ENCODE measurements around the gene KIF2C. TPM values are rescaled to one million over a fixed set of nuclear protein-coding genes. Genes with fewer than 3 reads are reported as not detected.

KIF2C gene
- polyA plus RNA-seq, 1 of the 3 experiments (the other 2 are of a cell fraction): 20.7 TPM

DNA sequence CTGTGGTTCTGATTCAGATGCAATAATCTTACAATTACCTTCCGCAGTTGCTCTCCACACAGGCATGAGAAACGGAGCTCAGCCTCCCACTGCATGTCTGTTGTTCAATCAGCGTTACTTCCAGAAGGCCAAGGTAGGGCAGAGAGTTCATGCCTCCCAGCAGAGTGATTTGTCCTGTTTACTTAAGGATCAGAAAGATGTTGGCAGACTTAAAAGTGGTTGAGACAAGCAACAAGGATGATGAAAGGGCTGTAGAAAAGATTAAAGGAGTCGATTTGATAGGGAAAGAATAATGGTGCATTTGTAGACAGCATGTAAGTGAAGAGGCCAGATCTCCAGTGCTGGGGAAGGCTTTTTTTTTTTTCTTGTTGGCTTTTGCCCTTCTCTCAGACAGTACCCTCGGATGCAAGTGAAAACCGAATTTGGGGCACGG lies 38.5 kb upstream of the KIF2C start:
- H3K9ac ChIP-seq: no peak overlapping the region
- no peak overlapping the region for H2AFZ ChIP-seq (ENCODE audit: low read depth)
- no peaks in the 10 kb centered on the region for H3K9me3 ChIP-seq
- H4K20me1 ChIP-seq (ENCODE audit: insufficient read depth): no peaks in the 10 kb centered on the region
- POLR2A ChIA-PET: no interaction called here
- no peak overlapping the region for H3K4me3 ChIP-seq (ENCODE audit: low read depth in 2 of 2, low read length in 1 of 2)
- H3K27me3 ChIP-seq (ENCODE audit: insufficient read depth): no peaks in the 10 kb centered on the region
- DNase-seq: no peak
- no peaks in the 10 kb centered on the region for H3K36me3 ChIP-seq (replicated peaks in 1 of 2; ENCODE audit: control insufficient read depth in 1 of 2, insufficient read depth in 2 of 2, low read length in 1 of 2)
- H3K4me2 ChIP-seq: no peak overlapping the region
- H3K9me2 ChIP-seq: no peaks in the 10 kb centered on the region
- no peaks in the 10 kb centered on the region for H3K4me1 ChIP-seq (ENCODE audit: control insufficient read depth in 1 of 2, insufficient read depth in 2 of 2, low read depth in 1 of 2, low read length in 1 of 2)
- no peak for TF ChIP-seq NFIC (IDR thresholded peaks at IDR 0.05; ENCODE audit: borderline replicate concordance)
- TF ChIP-seq, protein P1, sequence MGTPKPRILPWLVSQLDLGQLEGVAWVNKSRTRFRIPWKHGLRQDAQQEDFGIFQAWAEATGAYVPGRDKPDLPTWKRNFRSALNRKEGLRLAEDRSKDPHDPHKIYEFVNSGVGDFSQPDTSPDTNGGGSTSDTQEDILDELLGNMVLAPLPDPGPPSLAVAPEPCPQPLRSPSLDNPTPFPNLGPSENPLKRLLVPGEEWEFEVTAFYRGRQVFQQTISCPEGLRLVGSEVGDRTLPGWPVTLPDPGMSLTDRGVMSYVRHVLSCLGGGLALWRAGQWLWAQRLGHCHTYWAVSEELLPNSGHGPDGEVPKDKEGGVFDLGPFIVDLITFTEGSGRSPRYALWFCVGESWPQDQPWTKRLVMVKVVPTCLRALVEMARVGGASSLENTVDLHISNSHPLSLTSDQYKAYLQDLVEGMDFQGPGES (IDR thresholded peaks at IDR 0.05; ENCODE audit: low read depth, low read length): no peak
- TF ChIP-seq TAF1 (IDR thresholded peaks at IDR 0.05; ENCODE audit: borderline replicate concordance, low read depth, low read length): no peak
- no peak for TF ChIP-seq NRF1 (IDR thresholded peaks at IDR 0.05; ENCODE audit: low read depth, low read length)
- TF ChIP-seq, protein P2, sequence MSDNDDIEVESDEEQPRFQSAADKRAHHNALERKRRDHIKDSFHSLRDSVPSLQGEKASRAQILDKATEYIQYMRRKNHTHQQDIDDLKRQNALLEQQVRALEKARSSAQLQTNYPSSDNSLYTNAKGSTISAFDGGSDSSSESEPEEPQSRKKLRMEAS (IDR thresholded peaks at IDR 0.05; ENCODE audit: low read depth): no peak
- no peak for TF ChIP-seq RFX5 (IDR thresholded peaks at IDR 0.05; ENCODE audit: low read length)
- no peak for TF ChIP-seq EZH2phosphoT487 (IDR thresholded peaks at IDR 0.05; ENCODE audit: borderline replicate concordance, low read depth)
- no peak for TF ChIP-seq GABPA (IDR thresholded peaks at IDR 0.05; ENCODE audit: low read depth)
- TF ChIP-seq TEAD4 (IDR thresholded peaks at IDR 0.05; ENCODE audit: borderline replicate concordance, insufficient read depth): no peak
- H3K27ac ChIP-seq (ENCODE audit: low read depth in 2 of 2, low read length in 1 of 2): no peak overlapping the region
- WGBS (ENCODE audit: low lambda C conversion rate): 76% methylated on average over 7 of the region's 7 CpGs
- no peaks in the 10 kb centered on the region for H3K79me2 ChIP-seq (ENCODE audit: insufficient read depth)
- CTCF ChIA-PET: no interaction called here
- H3F3A ChIP-seq (replicated peaks; ENCODE audit: insufficient read depth): no peaks in the 10 kb centered on the region

- H3K79me2 ChIP-seq (ENCODE audit: insufficient read depth): no peaks in the 10 kb centered on the region
- no peaks in the 10 kb centered on the region for H3K36me3 ChIP-seq (replicated peaks in 1 of 2; ENCODE audit: control insufficient read depth in 1 of 2, insufficient read depth in 2 of 2, low read length in 1 of 2)
- H3K9me3 ChIP-seq: no peaks in the 10 kb centered on the region
- no peak overlapping the region for H3K9ac ChIP-seq
- DNase-seq: no peak
- 0 out of 4 replicates have a peak, but pooled peaks cover 0 to 5% of the 10 kb centered on the region in 2 experiments for H3K4me1 ChIP-seq (ENCODE audit: control insufficient read depth in 1 of 2, insufficient read depth in 2 of 2, low read depth in 1 of 2, low read length in 1 of 2)
- no peaks in the 10 kb centered on the region for H3K9me2 ChIP-seq
- ChIA-PET POLR2A (no interaction called here), CTCF (interaction anchor here (1.2 to 1.7 kb wide), 4 partner anchors 10 to 31 kb away, joined by 3 to 8 read pairs (median 3); partner anchors contain the start of genes ARMH1 and TMEM53)
- no peak overlapping the region for H3K27ac ChIP-seq (ENCODE audit: low read depth in 2 of 2, low read length in 1 of 2)
- no peak overlapping the region for H2AFZ ChIP-seq (ENCODE audit: low read depth)
- WGBS (ENCODE audit: low lambda C conversion rate): 91% methylated on average over 6 of the region's 6 CpGs
- no peak overlapping the region for H3K4me3 ChIP-seq (ENCODE audit: low read depth in 2 of 2, low read length in 1 of 2)
- no peaks in the 10 kb centered on the region for H4K20me1 ChIP-seq (ENCODE audit: insufficient read depth)
- peaks cover 9% of the 10 kb centered on the region for H3F3A ChIP-seq (replicated peaks; ENCODE audit: insufficient read depth)
- H3K27me3 ChIP-seq (ENCODE audit: insufficient read depth): no peaks in the 10 kb centered on the region
- no peak overlapping the region for H3K4me2 ChIP-seq
- no peak for TF ChIP-seq RAD21 (IDR thresholded peaks at IDR 0.05; ENCODE audit: low read length)
- no peak for TF ChIP-seq MXI1 (IDR thresholded peaks at IDR 0.05; ENCODE audit: low read depth, low read length)
- TF ChIP-seq FOSL2 (IDR thresholded peaks at IDR 0.05; ENCODE audit: borderline replicate concordance, low read depth): no peak
- TF ChIP-seq FOXM1 (IDR thresholded peaks at IDR 0.05; ENCODE audit: low read depth): no peak
- no peak for TF ChIP-seq CHD2 (IDR thresholded peaks at IDR 0.05; ENCODE audit: low read length, partially characterized antibody)
- no peak for TF ChIP-seq YY1 (IDR thresholded peaks at IDR 0.05; ENCODE audit: low read depth)
- TF ChIP-seq POLR2AphosphoS5 (IDR thresholded peaks at IDR 0.05; ENCODE audit: low read depth, low read length): no peak
- no peak for TF ChIP-seq NRF1 (IDR thresholded peaks at IDR 0.05; ENCODE audit: low read depth, low read length)
- no peak for TF ChIP-seq CTCF (IDR thresholded peaks at IDR 0.05)
- TF ChIP-seq GATA2 (CRISPR knock-in tag; IDR thresholded peaks at IDR 0.05): no peak
- TF ChIP-seq EZH2phosphoT487 (IDR thresholded peaks at IDR 0.05; ENCODE audit: borderline replicate concordance, low read depth): no peak
- TF ChIP-seq JUND (IDR thresholded peaks at IDR 0.05): no peak
- no peak for TF ChIP-seq GABPA (IDR thresholded peaks at IDR 0.05; ENCODE audit: low read depth)
- TF ChIP-seq, protein P3, sequence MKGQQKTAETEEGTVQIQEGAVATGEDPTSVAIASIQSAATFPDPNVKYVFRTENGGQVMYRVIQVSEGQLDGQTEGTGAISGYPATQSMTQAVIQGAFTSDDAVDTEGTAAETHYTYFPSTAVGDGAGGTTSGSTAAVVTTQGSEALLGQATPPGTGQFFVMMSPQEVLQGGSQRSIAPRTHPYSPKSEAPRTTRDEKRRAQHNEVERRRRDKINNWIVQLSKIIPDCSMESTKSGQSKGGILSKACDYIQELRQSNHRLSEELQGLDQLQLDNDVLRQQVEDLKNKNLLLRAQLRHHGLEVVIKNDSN (IDR thresholded peaks at IDR 0.05; ENCODE audit: borderline replicate concordance, low read depth): no peak
- TF ChIP-seq RCOR1 (IDR thresholded peaks at IDR 0.05; ENCODE audit: low read length): no peak
- no peak for TF ChIP-seq TAF1 (IDR thresholded peaks at IDR 0.05; ENCODE audit: borderline replicate concordance, low read depth, low read length)
- TF ChIP-seq MEF2A (IDR thresholded peaks at IDR 0.05; ENCODE audit: borderline replicate concordance, low read depth): no peak
- TF ChIP-seq FOXJ3 (CRISPR knock-in tag; IDR thresholded peaks at IDR 0.05): no peak
- no peak for TF ChIP-seq EP300 (IDR thresholded peaks at IDR 0.05; ENCODE audit: borderline replicate concordance in 1 of 2, low read depth in 1 of 2, low read length in 1 of 2)
- TF ChIP-seq, protein P4, sequence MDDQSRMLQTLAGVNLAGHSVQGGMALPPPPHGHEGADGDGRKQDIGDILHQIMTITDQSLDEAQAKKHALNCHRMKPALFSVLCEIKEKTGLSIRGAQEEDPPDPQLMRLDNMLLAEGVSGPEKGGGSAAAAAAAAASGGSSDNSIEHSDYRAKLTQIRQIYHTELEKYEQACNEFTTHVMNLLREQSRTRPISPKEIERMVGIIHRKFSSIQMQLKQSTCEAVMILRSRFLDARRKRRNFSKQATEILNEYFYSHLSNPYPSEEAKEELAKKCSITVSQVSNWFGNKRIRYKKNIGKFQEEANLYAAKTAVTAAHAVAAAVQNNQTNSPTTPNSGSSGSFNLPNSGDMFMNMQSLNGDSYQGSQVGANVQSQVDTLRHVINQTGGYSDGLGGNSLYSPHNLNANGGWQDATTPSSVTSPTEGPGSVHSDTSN (IDR thresholded peaks at IDR 0.05): no peak
These were observed 34.2 kb upstream of the KIF2C start for GRCh38 chr1:44705470-44705869.
